Transverse colon (tissue), 3 donors: ENCODE measurements around the gene ATP6V1C2.

Source experiments
- POLR2A ChIP-seq: fragments of 450-650 bp; IDR thresholded peaks from one replicate; pipeline ENCODE4 v1.6.1; 2016; ENCODE audit warnings: antibody characterized with exemption, mild to moderate bottlenecking, moderate library complexity
- TF ChIP-seq, protein P1 (sequence below), 5 experiments: fragments of 200-600 bp in 3 of 5; fragments of 450-650 bp in 2 of 5; sonication (generic) in 3 of 5; IDR thresholded peaks; 1 replicate in 2 of 5; 2 replicates in 3 of 5; pipeline ENCODE4 v1.5.1; 2016 to 2017; ENCODE audit warnings: antibody characterized with exemption in 5 of 5, inconsistent platforms in 3 of 5, mild to moderate bottlenecking in 2 of 5, moderate library complexity in 1 of 5

DNA sequence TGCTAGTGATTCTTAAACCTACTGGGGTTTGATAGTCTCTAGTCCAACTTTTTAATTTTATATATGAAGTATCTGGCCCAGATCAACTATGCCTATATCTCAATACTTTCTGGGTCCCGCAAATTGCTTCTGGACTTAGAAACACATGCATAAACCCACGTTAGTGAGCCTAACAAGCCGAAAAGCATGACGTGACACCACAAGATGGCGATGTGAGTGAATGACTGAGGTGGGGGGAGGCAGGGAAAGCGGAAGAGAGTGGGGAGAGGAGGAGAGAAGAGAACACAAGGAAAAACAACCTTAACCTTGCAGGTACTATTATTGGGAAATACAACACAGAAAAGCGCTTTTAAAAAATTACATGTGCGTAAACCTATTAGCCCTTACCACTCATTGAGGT, 77.4 kb downstream of the ATP6V1C2 start:
- TF ChIP-seq, protein P1, sequence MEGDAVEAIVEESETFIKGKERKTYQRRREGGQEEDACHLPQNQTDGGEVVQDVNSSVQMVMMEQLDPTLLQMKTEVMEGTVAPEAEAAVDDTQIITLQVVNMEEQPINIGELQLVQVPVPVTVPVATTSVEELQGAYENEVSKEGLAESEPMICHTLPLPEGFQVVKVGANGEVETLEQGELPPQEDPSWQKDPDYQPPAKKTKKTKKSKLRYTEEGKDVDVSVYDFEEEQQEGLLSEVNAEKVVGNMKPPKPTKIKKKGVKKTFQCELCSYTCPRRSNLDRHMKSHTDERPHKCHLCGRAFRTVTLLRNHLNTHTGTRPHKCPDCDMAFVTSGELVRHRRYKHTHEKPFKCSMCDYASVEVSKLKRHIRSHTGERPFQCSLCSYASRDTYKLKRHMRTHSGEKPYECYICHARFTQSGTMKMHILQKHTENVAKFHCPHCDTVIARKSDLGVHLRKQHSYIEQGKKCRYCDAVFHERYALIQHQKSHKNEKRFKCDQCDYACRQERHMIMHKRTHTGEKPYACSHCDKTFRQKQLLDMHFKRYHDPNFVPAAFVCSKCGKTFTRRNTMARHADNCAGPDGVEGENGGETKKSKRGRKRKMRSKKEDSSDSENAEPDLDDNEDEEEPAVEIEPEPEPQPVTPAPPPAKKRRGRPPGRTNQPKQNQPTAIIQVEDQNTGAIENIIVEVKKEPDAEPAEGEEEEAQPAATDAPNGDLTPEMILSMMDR (IDR thresholded peaks at IDR 0.05): no peak
- no peak for TF ChIP-seq POLR2A
